ENCODE results near the gene HTRA3.

HTRA3 gene

GRCh38 chr4:8308856-8309771 lies 39.6 kb downstream of the HTRA3 start:
- DNase-seq (ENCODE audit: low read depth in 2 of 2): no peak

- DNase-seq (ENCODE audit: low read depth in 2 of 2): no peak
Measured at GRCh38 chr4:8310306-8310705, 40.8 kb downstream of the HTRA3 start.

- DNase-seq (ENCODE audit: low read depth in 2 of 2): no peak
Measured at GRCh38 chr4:8311101-8312068, 41.8 kb downstream of the HTRA3 start.

- no peak for DNase-seq (ENCODE audit: low read depth in 2 of 2)
Measured at GRCh38 chr4:8312069-8312445, 42.5 kb downstream of the HTRA3 start.

GRCh38 chr4:8312976-8313375 lies 43.4 kb downstream of the HTRA3 start:
- no peak for DNase-seq (ENCODE audit: low read depth in 2 of 2)

GRCh38 chr4:8314691-8315255 lies 45.2 kb downstream of the HTRA3 start:
- DNase-seq (ENCODE audit: low read depth in 2 of 2): no peak

- no peak for DNase-seq (ENCODE audit: low read depth in 2 of 2)
Measured at GRCh38 chr4:8315435-8316250, 46.1 kb downstream of the HTRA3 start.

GRCh38 chr4:8316251-8316771 lies 46.8 kb downstream of the HTRA3 start:
- DNase-seq (ENCODE audit: low read depth in 2 of 2): no peak

- no peak for DNase-seq (ENCODE audit: low read depth in 2 of 2)
Measured at GRCh38 chr4:8316911-8317351, 47.4 kb downstream of the HTRA3 start.

- no peak for DNase-seq (ENCODE audit: low read depth in 2 of 2)
Measured at GRCh38 chr4:8317474-8317873, 47.9 kb downstream of the HTRA3 start.

- no peak for DNase-seq (ENCODE audit: low read depth in 2 of 2)
Measured at GRCh38 chr4:8318509-8318908, 49.0 kb downstream of the HTRA3 start.

GRCh38 chr4:8319061-8319460 lies 49.5 kb downstream of the HTRA3 start:
- DNase-seq (ENCODE audit: low read depth in 2 of 2): no peak

GRCh38 chr4:8319731-8320385 lies 50.3 kb downstream of the HTRA3 start:
- DNase-seq (ENCODE audit: low read depth in 2 of 2): no peak

GRCh38 chr4:8320386-8320750 lies 50.8 kb downstream of the HTRA3 start:
- no peak for DNase-seq (ENCODE audit: low read depth in 2 of 2)

- no peak for DNase-seq (ENCODE audit: low read depth in 2 of 2)
Measured at GRCh38 chr4:8321220-8321619, 51.7 kb downstream of the HTRA3 start.

GRCh38 chr4:8321771-8322170 lies 52.2 kb downstream of the HTRA3 start:
- DNase-seq (ENCODE audit: low read depth in 2 of 2): no peak

- no peak for DNase-seq (ENCODE audit: low read depth in 2 of 2)
Measured at GRCh38 chr4:8322794-8323704, 53.5 kb downstream of the HTRA3 start.

- no peak for DNase-seq (ENCODE audit: low read depth in 2 of 2)
Measured at GRCh38 chr4:8323947-8324555, 54.5 kb downstream of the HTRA3 start.

- DNase-seq (ENCODE audit: low read depth in 2 of 2): no peak
Measured at GRCh38 chr4:8324640-8325239, 55.2 kb downstream of the HTRA3 start.

Measured in stimulated activated CD8-positive, alpha-beta memory T cell treated with anti-CD3 and anti-CD28 coated beads, Interleukin-7, amount 100 ng/mL, for 4 hours (primary cell).